ENCODE data around the gene DDR2.

The DDR2 gene

GRCh38 chr1:162629651-162630050 lies 2.6 kb upstream of the DDR2 start:
- DNase-seq (ENCODE audit: low read depth in 2 of 2), result peak; percentile 87

GRCh38 chr1:162631546-162632191 lies 595 bp upstream of the DDR2 start:
- DNase-seq (ENCODE audit: low read depth in 2 of 2), result peak; percentile 62 to 67

GRCh38 chr1:162632698-162633080 lies 425 bp downstream of the DDR2 start:
- no peak for DNase-seq (ENCODE audit: low read depth in 2 of 2)

- no peak for DNase-seq (ENCODE audit: low read depth in 2 of 2)
Measured at GRCh38 chr1:162633081-162633762, 958 bp downstream of the DDR2 start.

- DNase-seq (ENCODE audit: low read depth in 2 of 2), result no peak
Measured at GRCh38 chr1:162635418-162635817, 3.2 kb downstream of the DDR2 start.

- DNase-seq (ENCODE audit: low read depth in 2 of 2), result no peak
Measured at GRCh38 chr1:162639718-162640117, 7.5 kb downstream of the DDR2 start.

GRCh38 chr1:162641114-162641513 lies 8.8 kb downstream of the DDR2 start:
- DNase-seq (ENCODE audit: low read depth in 2 of 2), result no peak

GRCh38 chr1:162644986-162645314 lies 12.7 kb downstream of the DDR2 start:
- no peak for DNase-seq (ENCODE audit: low read depth in 2 of 2)

GRCh38 chr1:162645666-162646065 lies 13.4 kb downstream of the DDR2 start:
- DNase-seq (ENCODE audit: low read depth in 2 of 2), result no peak

GRCh38 chr1:162649583-162649982 lies 17.3 kb downstream of the DDR2 start:
- no peak for DNase-seq (ENCODE audit: low read depth in 2 of 2)

- no peak for DNase-seq (ENCODE audit: low read depth in 2 of 2)
Measured at GRCh38 chr1:162654915-162655620, 22.8 kb downstream of the DDR2 start.

GRCh38 chr1:162656266-162656665 lies 24.0 kb downstream of the DDR2 start:
- DNase-seq (ENCODE audit: low read depth in 2 of 2), result no peak

- DNase-seq (ENCODE audit: low read depth in 2 of 2), result no peak
Measured at GRCh38 chr1:162660574-162660973, 28.3 kb downstream of the DDR2 start.

- no peak for DNase-seq (ENCODE audit: low read depth in 2 of 2)
Measured at GRCh38 chr1:162661336-162661735, 29.1 kb downstream of the DDR2 start.

GRCh38 chr1:162662013-162662412 lies 29.7 kb downstream of the DDR2 start:
- DNase-seq (ENCODE audit: low read depth in 2 of 2), result no peak

GRCh38 chr1:162663086-162663485 lies 30.8 kb downstream of the DDR2 start:
- peak in 1 of 2 experiments; percentile 26 for DNase-seq (ENCODE audit: low read depth in 2 of 2)

- peak; percentile 82 to 83 for DNase-seq (ENCODE audit: low read depth in 2 of 2)
Measured at GRCh38 chr1:162663589-162664106, 31.4 kb downstream of the DDR2 start.

GRCh38 chr1:162666006-162666645 lies 33.9 kb downstream of the DDR2 start:
- peak; percentile 54 to 56 for DNase-seq (ENCODE audit: low read depth in 2 of 2)

- no peak for DNase-seq (ENCODE audit: low read depth in 2 of 2)
Measured at GRCh38 chr1:162667381-162668080, 35.3 kb downstream of the DDR2 start.

GRCh38 chr1:162670928-162671663 lies 38.8 kb downstream of the DDR2 start:
- DNase-seq (ENCODE audit: low read depth in 2 of 2), result peak; percentile 50 to 60

Data from fibroblast of skin of left quadriceps (primary cell).